Ishikawa (cell line): ENCODE results near the gene AP1S2.

Experiments
- EP300 ChIP-seq: IDR thresholded peaks from 2 replicates; pipeline ENCODE4 v1.6.1; 2012; ENCODE audit warnings: borderline replicate concordance
- FOXM1 ChIP-seq: IDR thresholded peaks from 2 replicates; pipeline ENCODE4 v1.6.1; 2012; ENCODE audit warnings: low read depth, borderline replicate concordance
- MAX ChIP-seq: IDR thresholded peaks from 2 replicates; pipeline ENCODE4 v1.6.1; 2012
- NFIC ChIP-seq: IDR thresholded peaks from 2 replicates; pipeline ENCODE4 v1.6.1; 2012
- RAD21 ChIP-seq: IDR thresholded peaks from 2 replicates; pipeline ENCODE4 v1.6.1; 2012; ENCODE audit warnings: low read depth
- TAF1 ChIP-seq: IDR thresholded peaks from 2 replicates; pipeline ENCODE4 v1.6.1; 2012; ENCODE audit warnings: low read depth, mild to moderate bottlenecking
- TCF12 ChIP-seq: IDR thresholded peaks from 2 replicates; pipeline ENCODE4 v1.6.1; 2012; ENCODE audit warnings: low read depth
- YY1 ChIP-seq: IDR thresholded peaks from 2 replicates; pipeline ENCODE4 v1.6.1; 2012; ENCODE audit warnings: low read depth
- ZBTB7A ChIP-seq: IDR thresholded peaks from 2 replicates; pipeline ENCODE4 v1.6.1; 2012; ENCODE audit warnings: low read depth
- TF ChIP-seq, protein P1 (sequence below): IDR thresholded peaks from 2 replicates; pipeline ENCODE4 v1.6.1; 2012; ENCODE audit warnings: low read depth, mild to moderate bottlenecking
- TF ChIP-seq, protein P2 (sequence below): IDR thresholded peaks from 2 replicates; pipeline ENCODE4 v1.6.1; 2012

DNA sequence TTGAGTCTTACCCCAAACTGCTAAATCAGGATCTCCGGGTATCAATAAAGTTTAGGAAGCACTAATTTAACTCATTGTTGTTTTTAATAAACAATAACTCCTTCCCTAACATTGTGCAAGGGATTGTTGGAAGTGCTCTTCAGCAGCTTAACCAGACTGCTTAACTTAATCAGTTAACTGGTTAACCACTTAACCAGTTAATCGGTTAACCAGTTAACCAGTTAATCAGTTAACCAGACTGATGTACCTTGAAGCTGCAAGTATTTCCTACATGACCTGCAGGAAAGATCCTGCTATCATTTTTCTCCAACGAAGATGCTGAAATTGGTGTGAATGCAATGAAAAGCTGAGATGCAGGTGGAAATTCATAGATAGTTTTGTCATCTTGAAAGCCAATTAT is 40.1 kb upstream of the AP1S2 start:
- TF ChIP-seq FOXM1 (no peak), RAD21 (no peak), YY1 (no peak), MAX (no peak), EP300 (no peak), TAF1 (no peak), ZBTB7A (no peak), TCF12 (no peak), NFIC (no peak)
- TF ChIP-seq, protein P1, sequence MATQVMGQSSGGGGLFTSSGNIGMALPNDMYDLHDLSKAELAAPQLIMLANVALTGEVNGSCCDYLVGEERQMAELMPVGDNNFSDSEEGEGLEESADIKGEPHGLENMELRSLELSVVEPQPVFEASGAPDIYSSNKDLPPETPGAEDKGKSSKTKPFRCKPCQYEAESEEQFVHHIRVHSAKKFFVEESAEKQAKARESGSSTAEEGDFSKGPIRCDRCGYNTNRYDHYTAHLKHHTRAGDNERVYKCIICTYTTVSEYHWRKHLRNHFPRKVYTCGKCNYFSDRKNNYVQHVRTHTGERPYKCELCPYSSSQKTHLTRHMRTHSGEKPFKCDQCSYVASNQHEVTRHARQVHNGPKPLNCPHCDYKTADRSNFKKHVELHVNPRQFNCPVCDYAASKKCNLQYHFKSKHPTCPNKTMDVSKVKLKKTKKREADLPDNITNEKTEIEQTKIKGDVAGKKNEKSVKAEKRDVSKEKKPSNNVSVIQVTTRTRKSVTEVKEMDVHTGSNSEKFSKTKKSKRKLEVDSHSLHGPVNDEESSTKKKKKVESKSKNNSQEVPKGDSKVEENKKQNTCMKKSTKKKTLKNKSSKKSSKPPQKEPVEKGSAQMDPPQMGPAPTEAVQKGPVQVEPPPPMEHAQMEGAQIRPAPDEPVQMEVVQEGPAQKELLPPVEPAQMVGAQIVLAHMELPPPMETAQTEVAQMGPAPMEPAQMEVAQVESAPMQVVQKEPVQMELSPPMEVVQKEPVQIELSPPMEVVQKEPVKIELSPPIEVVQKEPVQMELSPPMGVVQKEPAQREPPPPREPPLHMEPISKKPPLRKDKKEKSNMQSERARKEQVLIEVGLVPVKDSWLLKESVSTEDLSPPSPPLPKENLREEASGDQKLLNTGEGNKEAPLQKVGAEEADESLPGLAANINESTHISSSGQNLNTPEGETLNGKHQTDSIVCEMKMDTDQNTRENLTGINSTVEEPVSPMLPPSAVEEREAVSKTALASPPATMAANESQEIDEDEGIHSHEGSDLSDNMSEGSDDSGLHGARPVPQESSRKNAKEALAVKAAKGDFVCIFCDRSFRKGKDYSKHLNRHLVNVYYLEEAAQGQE, result no peak
- TF ChIP-seq, protein P2, sequence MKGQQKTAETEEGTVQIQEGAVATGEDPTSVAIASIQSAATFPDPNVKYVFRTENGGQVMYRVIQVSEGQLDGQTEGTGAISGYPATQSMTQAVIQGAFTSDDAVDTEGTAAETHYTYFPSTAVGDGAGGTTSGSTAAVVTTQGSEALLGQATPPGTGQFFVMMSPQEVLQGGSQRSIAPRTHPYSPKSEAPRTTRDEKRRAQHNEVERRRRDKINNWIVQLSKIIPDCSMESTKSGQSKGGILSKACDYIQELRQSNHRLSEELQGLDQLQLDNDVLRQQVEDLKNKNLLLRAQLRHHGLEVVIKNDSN, result no peak
